Fibroblast of skin of scalp (primary cell): ENCODE results near the gene KCNIP2.

Experiments
- DNase-seq: peaks from one replicate; pipeline ENCODE4 v3.0.0-alpha.2; 2013

Gene KCNIP2

GRCh38 chr10:101781984-101782810 is 61.4 kb downstream of the KCNIP2 start:
- no peak for DNase-seq

DNA sequence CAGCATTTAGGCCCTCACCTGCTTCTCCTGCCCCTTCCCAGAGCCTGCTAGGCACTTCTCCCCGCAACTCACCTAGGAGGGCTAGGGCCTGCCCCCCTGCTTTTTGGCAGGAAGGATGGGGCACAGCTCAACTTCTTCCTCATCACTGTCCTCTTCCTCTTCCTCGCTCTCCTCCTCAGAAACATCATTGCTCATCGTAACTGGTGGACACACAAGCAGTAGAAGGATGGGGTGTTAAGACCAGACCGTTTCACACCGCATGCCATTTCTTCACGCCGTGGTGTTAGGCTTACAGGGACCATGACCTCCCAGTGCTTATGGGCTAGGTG is 62.0 kb downstream of the KCNIP2 start:
- no peak for DNase-seq

GRCh38 chr10:101780818-101781654 is 62.6 kb downstream of the KCNIP2 start:
- DNase-seq = peak; percentile 61

DNA sequence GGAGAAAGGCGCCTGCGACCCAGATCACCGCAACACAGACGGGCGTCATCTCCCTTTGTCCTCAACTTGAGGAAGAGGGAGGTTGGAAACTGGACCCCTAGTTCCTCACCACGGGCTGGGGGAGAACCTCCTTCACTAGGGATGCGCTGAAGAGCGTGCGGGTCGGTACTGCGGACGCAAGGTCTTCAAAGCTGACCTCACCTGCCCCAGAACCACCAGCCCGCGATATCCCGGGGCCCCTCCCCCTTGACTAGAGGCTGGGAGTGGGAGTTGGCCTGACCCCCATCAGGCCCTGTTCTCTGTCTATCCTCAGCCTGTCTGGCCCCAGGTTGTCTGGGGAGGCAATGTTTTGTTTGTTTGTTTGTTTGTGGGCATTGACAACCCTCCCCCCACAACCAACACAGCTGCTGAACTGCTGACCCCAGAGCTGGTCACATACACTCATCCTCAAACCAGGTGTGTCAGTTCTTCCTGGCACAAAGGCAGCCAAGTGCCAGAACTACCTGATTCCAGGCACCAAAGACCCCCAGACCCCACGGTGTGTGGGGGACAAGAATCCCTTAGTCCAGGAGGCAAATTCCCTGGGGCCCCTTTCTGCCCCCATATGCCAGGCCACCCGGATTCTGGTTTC is 63.3 kb downstream of the KCNIP2 start:
- no peak for DNase-seq

DNA sequence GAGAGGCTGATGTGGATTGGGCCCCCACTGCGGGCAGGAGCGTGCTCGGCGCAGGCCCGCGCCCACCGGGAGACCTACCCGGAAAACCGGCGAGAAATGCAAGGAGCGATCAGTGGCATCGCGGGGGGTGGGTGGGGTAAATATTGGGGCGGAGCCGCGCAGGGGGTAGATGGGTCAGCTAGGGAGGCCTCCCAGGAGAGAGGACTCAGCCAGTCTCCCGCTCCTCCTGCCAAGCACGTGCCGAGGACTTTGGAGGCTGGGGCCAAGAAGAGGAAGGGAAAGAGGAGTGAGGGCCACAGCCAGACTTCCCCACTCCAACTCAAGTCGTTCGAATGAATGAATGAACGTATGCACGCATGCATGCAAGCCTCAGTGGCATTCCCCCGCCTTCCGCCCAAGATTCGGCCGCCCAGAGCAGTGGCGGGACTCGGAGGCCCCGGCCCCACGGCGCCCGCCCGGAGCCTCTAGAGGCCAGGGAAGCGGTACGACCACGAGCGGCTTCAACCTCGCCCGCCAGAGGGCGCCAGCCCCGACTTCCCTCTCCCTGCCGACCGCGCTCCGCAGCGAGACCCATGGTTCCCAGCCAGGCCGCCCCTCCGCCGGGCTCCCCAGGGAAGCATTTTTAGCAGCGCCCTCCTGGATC is 63.9 kb downstream of the KCNIP2 start:
- DNase-seq = peak; percentile 63

DNA sequence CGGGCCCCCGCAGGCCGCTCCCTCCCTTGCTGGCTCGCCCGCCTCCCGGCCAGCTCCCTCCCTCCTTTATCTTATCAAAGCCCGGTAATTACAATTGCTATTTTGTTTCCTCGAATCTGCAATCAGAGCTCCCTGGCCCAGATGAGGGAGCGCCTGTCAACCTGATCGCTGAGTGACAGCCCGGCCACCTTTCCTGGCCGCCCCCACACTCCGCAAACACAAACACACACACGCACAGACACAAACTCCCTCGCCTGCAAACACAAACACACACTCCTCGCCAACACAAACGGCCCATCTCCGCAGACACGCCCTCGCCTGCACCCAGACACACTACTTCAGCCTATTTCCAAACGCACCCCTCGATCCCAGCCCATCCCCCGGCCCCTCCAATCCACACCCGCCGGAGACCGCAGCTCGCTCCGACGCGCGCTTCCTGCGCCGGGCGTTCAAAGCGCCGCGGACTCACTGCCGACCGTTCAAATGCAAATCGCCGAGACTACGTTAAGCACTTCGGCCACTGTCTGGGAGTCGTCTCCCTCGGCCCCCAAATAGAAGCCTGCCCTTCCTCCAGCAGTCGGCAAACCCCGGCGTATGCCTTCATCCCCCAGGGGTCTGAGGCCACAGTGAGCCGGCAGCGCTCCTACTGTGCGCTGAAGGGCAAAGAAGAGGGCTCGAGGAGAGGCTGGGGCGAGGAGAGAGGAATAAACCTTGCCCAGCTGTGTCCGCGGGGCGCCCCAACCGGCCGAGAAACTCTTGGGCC is 64.6 kb downstream of the KCNIP2 start:
- no peak for DNase-seq

DNA sequence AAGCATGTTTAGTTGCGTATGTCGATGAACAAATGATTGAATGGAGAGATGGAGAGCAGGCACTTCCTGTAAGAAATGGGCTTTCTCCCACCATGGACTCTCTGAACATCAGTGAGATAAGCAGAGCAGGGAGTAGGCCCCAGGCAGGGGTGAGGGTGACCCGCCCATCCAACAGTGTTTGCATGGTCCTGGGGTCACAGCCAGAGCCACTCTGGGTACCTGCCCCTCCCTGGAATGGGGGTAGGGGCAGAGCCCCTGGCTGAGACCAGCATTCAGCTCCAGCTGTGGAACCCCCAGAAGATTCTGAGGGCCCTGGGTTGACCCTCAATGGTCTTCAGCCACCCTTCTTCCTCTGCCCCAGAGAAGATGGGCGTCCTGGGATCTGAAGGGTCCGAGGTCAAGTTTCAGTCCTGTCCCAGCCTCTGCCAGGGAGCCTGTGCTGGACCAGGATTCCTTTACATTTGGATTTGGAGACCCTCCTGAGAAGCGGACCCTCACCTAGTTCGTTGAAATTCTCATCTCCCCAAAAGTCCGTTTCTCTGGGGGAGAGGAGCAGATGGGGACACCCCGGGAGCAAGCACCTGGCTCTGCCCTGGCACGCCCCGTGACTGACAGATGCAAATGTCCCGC is 65.3 kb downstream of the KCNIP2 start:
- no peak for DNase-seq

- DNase-seq = no peak
Measured at GRCh38 chr10:101777619-101778145, 65.9 kb downstream of the KCNIP2 start.

- DNase-seq = no peak
Measured at GRCh38 chr10:101776161-101776817, 67.3 kb downstream of the KCNIP2 start.
